ENCODE data around the gene GPSM1.

DNA sequence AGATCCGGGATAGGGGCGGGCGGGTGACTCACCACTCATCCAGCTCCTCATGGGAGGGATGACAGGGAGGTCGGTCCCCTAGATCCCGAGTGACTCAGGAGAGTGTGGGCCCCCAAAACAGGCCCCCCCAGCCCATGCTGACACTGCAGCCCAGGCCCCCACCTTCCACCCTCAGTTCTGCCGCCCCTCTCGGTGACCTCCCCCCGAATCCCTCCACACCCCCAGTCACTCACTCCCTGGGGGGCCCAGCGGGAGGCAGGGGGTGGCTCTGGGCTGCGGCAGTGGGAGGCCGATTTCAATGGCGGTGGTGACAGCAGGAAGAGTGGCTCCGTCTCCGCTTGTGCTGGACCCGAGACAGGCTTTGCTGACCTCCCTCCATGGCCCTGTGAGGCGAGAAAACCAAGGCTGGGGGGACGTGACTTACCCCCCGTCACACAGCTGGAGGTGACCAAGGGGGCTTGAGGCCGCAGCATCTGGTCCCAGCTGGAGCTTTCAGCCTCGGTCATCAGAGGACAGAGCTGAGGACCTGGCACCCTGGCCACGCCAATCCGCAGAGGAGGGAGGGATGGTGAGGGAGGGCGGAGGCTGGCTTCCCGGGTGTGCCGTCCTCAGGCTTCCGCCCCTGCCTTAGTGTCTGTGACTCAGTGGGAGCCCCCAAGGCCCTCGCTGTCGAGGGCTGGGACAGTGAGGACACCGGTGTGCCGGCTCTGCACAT, 9.0 kb downstream of the GPSM1 start:
- TF ChIP-seq CTCF (IDR thresholded peaks at IDR 0.05) (no peak), CREB1 (CRISPR knock-in tag; IDR thresholded peaks at IDR 0.05) (no peak), ESRRA (CRISPR knock-in tag; IDR thresholded peaks at IDR 0.05; ENCODE audit: borderline replicate concordance) (no peak), ZNF263 (CRISPR knock-in tag; IDR thresholded peaks at IDR 0.05; ENCODE audit: low read depth) (no peak), IRF2 (CRISPR knock-in tag; IDR thresholded peaks at IDR 0.05; ENCODE audit: borderline replicate concordance, low read depth) (no peak)
- TF ChIP-seq, protein P1, sequence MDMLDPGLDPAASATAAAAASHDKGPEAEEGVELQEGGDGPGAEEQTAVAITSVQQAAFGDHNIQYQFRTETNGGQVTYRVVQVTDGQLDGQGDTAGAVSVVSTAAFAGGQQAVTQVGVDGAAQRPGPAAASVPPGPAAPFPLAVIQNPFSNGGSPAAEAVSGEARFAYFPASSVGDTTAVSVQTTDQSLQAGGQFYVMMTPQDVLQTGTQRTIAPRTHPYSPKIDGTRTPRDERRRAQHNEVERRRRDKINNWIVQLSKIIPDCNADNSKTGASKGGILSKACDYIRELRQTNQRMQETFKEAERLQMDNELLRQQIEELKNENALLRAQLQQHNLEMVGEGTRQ (CRISPR knock-in tag; IDR thresholded peaks at IDR 0.05) = no peak

All from WTC11 (cell line).